PC-3 (cell line): ENCODE results near the gene PLD1.

ENCODE experiments used
- EZH2 ChIP-seq: fragments of 300-600 bp; sonication (generic); IDR thresholded peaks from one replicate; pipeline ENCODE4 v1.6.1; 2017; ENCODE audit warnings: antibody characterized with exemption, mild to moderate bottlenecking, low read length; ENCODE audit not compliant: unreplicated experiment
- EZH2phosphoT487 ChIP-seq: fragments of 300-600 bp; sonication (generic); IDR thresholded peaks from 2 replicates; pipeline ENCODE4 v1.6.1; 2018; ENCODE audit warnings: mild to moderate bottlenecking, antibody characterized with exemption, low read length, borderline replicate concordance
- TF ChIP-seq, protein P1 (sequence below): fragments of 300-600 bp; sonication (generic); conservative IDR thresholded peaks from 2 replicates; pipeline ENCODE4 v1.5.1; 2017; ENCODE audit warnings: antibody characterized with exemption, low read depth, mild to moderate bottlenecking, low read length

DNA sequence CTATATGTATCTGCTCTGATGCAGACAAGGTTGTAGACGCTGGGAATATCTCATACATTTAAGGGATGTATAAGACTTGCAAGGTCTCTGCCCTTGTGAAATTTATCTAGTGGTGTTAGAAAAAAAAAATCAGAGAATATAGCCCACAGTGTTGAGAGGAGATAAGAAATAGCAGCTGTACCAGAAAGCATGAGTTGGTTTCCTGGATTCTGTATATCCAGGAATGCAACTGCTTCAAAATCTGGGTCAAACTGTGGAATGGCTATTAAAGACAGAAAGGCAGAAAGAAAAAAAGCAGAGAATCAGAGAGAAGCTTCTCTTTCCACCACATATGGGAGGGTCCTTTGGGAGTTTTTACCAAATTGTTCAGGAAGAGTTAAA lies 31.3 kb upstream of the PLD1 start:
- TF ChIP-seq, protein P1, sequence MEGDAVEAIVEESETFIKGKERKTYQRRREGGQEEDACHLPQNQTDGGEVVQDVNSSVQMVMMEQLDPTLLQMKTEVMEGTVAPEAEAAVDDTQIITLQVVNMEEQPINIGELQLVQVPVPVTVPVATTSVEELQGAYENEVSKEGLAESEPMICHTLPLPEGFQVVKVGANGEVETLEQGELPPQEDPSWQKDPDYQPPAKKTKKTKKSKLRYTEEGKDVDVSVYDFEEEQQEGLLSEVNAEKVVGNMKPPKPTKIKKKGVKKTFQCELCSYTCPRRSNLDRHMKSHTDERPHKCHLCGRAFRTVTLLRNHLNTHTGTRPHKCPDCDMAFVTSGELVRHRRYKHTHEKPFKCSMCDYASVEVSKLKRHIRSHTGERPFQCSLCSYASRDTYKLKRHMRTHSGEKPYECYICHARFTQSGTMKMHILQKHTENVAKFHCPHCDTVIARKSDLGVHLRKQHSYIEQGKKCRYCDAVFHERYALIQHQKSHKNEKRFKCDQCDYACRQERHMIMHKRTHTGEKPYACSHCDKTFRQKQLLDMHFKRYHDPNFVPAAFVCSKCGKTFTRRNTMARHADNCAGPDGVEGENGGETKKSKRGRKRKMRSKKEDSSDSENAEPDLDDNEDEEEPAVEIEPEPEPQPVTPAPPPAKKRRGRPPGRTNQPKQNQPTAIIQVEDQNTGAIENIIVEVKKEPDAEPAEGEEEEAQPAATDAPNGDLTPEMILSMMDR, result no peak
- TF ChIP-seq EZH2phosphoT487, result no peak
- no peak for TF ChIP-seq EZH2
